GM23338 (cell line): Measurements from ENCODE around the gene IMPG1. TPM values are rescaled to one million over a fixed set of nuclear protein-coding genes. Genes with fewer than 3 reads are reported as not detected.

Experiments used
- ATAC-seq: fragments of 200-7000 bp; cut with Tn5 transposase; 3 replicates; pipeline ENCODE4 v1.9.1; 2020
- DNase-seq: peaks from one replicate; pipeline ENCODE4 v3.0.0-alpha.2; 2015; ENCODE audit warnings: low spot score
- H2AFZ ChIP-seq: fragments of 200-600 bp; sonication (generic); 2 replicates; pipeline ENCODE4 v1.8.0; 2016; ENCODE audit warnings: antibody characterized with exemption, mild to moderate bottlenecking, moderate library complexity
- H3F3A ChIP-seq: fragments of 200-600 bp; sonication (generic); replicated peaks from 2 replicates; pipeline ENCODE4 v1.8.0; 2017; ENCODE audit warnings: antibody characterized with exemption, mixed run types, low read depth
- H3K27ac ChIP-seq: fragments of 200-600 bp; sonication (generic); 2 replicates; pipeline ENCODE4 v1.6.1; 2016; ENCODE audit warnings: low read depth
- H3K27me3 ChIP-seq: fragments of 200-600 bp; sonication (generic); 2 replicates; pipeline ENCODE4 v1.8.0; 2016; ENCODE audit warnings: mild to moderate bottlenecking, mixed run types, moderate library complexity; ENCODE audit not compliant: insufficient read depth
- H3K36me3 ChIP-seq: fragments of 200-600 bp; sonication (generic); 2 replicates; pipeline ENCODE4 v1.8.0; 2016; ENCODE audit warnings: mild to moderate bottlenecking; ENCODE audit not compliant: insufficient read depth
- H3K4me1 ChIP-seq: fragments of 200-600 bp; sonication (generic); 2 replicates; pipeline ENCODE4 v1.8.0; 2016; ENCODE audit warnings: mild to moderate bottlenecking, moderate library complexity; ENCODE audit not compliant: insufficient read depth
- H3K4me2 ChIP-seq: fragments of 200-600 bp; sonication (generic); 2 replicates; pipeline ENCODE4 v1.7.1; 2017; ENCODE audit warnings: mixed run types
- H3K4me3 ChIP-seq: fragments of 200-600 bp; sonication (generic); 2 replicates; pipeline ENCODE4 v1.6.1; 2016; ENCODE audit warnings: mixed run types
- H3K79me2 ChIP-seq: fragments of 200-600 bp; sonication (generic); replicated peaks from 2 replicates; pipeline ENCODE4 v1.8.0; 2017; ENCODE audit warnings: mild to moderate bottlenecking; ENCODE audit not compliant: insufficient read depth
- H3K9me2 ChIP-seq: fragments of 200-600 bp; sonication (generic); 2 replicates; pipeline ENCODE4 v1.8.0; 2017; ENCODE audit not compliant: insufficient read depth
- H4K20me1 ChIP-seq: fragments of 200-600 bp; sonication (generic); replicated peaks from 2 replicates; pipeline ENCODE4 v1.8.0; 2017; ENCODE audit warnings: mild to moderate bottlenecking; ENCODE audit not compliant: insufficient read depth
- H3K27ac Mint-ChIP-seq: 2 replicates; pipeline ENCODE4 v1.8.0; 2020; ENCODE audit warnings: inconsistent platforms, mild to moderate bottlenecking, moderate library complexity, mixed read lengths
- H3K27me3 Mint-ChIP-seq: 3 replicates; pipeline ENCODE4 v1.8.0; 2022; ENCODE audit warnings: low read depth, mild to moderate bottlenecking, moderate library complexity, mixed read lengths, inconsistent platforms; ENCODE audit not compliant: insufficient read depth, poor library complexity
- H3K36me3 Mint-ChIP-seq: 3 replicates; pipeline ENCODE4 v1.8.0; 2021; ENCODE audit warnings: low read depth, mild to moderate bottlenecking, inconsistent platforms, moderate library complexity, mixed read lengths
- H3K4me1 Mint-ChIP-seq: 3 replicates; pipeline ENCODE4 v1.8.0; 2020; ENCODE audit warnings: mild to moderate bottlenecking, inconsistent platforms, mixed read lengths
- H3K4me3 Mint-ChIP-seq: 3 replicates; pipeline ENCODE4 v1.8.0; 2021; ENCODE audit warnings: moderate library complexity, mild to moderate bottlenecking, inconsistent platforms, mixed read lengths
- H3K9me3 Mint-ChIP-seq: 3 replicates; pipeline ENCODE4 v1.8.0; 2020; ENCODE audit warnings: moderate library complexity, mild to moderate bottlenecking, inconsistent platforms, mixed read lengths
- CREB1 ChIP-seq: fragments of 250-450 bp; sonication (Bioruptor Pico); IDR thresholded peaks from 2 replicates; pipeline ENCODE4 v1.5.0; 2020; ENCODE audit warnings: low read depth, mild to moderate bottlenecking, moderate library complexity
- ETS1 ChIP-seq: IDR thresholded peaks from 2 replicates; pipeline ENCODE4 v1.6.1; 2016; ENCODE audit warnings: antibody characterized with exemption
- EZH2 ChIP-seq: fragments of 200-600 bp; sonication (generic); IDR thresholded peaks from one replicate; pipeline ENCODE4 v1.8.0; 2017; ENCODE audit warnings: antibody characterized with exemption, mild to moderate bottlenecking, low read depth; ENCODE audit not compliant: unreplicated experiment
- EZH2phosphoT487 ChIP-seq: fragments of 200-600 bp; sonication (generic); IDR thresholded peaks from one replicate; pipeline ENCODE4 v1.8.1; 2018; ENCODE audit warnings: antibody characterized with exemption; ENCODE audit not compliant: unreplicated experiment
- NANOG ChIP-seq: IDR thresholded peaks from 2 replicates; pipeline ENCODE4 v1.6.1; 2016; ENCODE audit warnings: antibody characterized with exemption, borderline replicate concordance
- POLR2AphosphoS5 ChIP-seq: IDR thresholded peaks from 2 replicates; pipeline ENCODE4 v1.6.1; 2016; ENCODE audit warnings: antibody characterized with exemption, low read depth
- ZNF114 ChIP-seq: fragments of 250-450 bp; sonication (Bioruptor Pico); IDR thresholded peaks from 2 replicates; pipeline ENCODE4 v1.5.0; 2020; ENCODE audit warnings: mild to moderate bottlenecking, moderate library complexity
- ZNF331 ChIP-seq: fragments of 250-450 bp; sonication (Bioruptor Pico); IDR thresholded peaks from 2 replicates; pipeline ENCODE4 v1.5.0; 2020; ENCODE audit warnings: low read depth, mild to moderate bottlenecking, moderate library complexity
- polyA plus RNA-seq: library from polyadenylated mRNA; unstranded; fragments of >200 nt; fragmentation: Nextera tagmentation; extraction: Ambion mirVana; gene quantifications from 2 replicates; pipeline ENCODE4 v1.2.1, GENCODE V29; 2016
- total RNA-seq: library from RNA; depleted of rRNA; stranded (reverse); fragments of >200 nt; shearing (Covaris generic); gene quantifications from 2 replicates; pipeline ENCODE4 v1.2.3, GENCODE V29; 2014
- TF ChIP-seq, protein P1 (sequence below): IDR thresholded peaks from one replicate; pipeline ENCODE4 v1.6.1; 2018; ENCODE audit warnings: antibody characterized with exemption; ENCODE audit not compliant: unreplicated experiment
- TF ChIP-seq, protein P2 (sequence below), 2 experiments: fragments of 200-600 bp in 1 of 2; sonication (generic) in 1 of 2; conservative IDR thresholded peaks; 2 replicates each; pipeline versions ENCODE4 v1.5.1 to v1.6.1; 2016 to 2017; ENCODE audit warnings: antibody characterized with exemption in 2 of 2, low read depth in 2 of 2, mild to moderate bottlenecking in 2 of 2, moderate library complexity in 1 of 2

IMPG1 gene
- total and polyA plus RNA-seq, 2 experiments from 2014 or later: not detected

GRCh38 chr6:76035713-76036112 is 36.7 kb downstream of the IMPG1 start:
- no peak overlapping the region for H3K4me3 ChIP-seq
- H3F3A ChIP-seq: no peaks in the 10 kb centered on the region
- DNase-seq: no peak
- ATAC-seq: no peak
- H3K4me3 Mint-ChIP-seq: no peak overlapping the region
- peak overlapping the region; percentile 72; the same call in 1 of the 2 replicates for H2AFZ ChIP-seq
- no peak overlapping the region for H3K27ac ChIP-seq
- TF ChIP-seq, protein P1, sequence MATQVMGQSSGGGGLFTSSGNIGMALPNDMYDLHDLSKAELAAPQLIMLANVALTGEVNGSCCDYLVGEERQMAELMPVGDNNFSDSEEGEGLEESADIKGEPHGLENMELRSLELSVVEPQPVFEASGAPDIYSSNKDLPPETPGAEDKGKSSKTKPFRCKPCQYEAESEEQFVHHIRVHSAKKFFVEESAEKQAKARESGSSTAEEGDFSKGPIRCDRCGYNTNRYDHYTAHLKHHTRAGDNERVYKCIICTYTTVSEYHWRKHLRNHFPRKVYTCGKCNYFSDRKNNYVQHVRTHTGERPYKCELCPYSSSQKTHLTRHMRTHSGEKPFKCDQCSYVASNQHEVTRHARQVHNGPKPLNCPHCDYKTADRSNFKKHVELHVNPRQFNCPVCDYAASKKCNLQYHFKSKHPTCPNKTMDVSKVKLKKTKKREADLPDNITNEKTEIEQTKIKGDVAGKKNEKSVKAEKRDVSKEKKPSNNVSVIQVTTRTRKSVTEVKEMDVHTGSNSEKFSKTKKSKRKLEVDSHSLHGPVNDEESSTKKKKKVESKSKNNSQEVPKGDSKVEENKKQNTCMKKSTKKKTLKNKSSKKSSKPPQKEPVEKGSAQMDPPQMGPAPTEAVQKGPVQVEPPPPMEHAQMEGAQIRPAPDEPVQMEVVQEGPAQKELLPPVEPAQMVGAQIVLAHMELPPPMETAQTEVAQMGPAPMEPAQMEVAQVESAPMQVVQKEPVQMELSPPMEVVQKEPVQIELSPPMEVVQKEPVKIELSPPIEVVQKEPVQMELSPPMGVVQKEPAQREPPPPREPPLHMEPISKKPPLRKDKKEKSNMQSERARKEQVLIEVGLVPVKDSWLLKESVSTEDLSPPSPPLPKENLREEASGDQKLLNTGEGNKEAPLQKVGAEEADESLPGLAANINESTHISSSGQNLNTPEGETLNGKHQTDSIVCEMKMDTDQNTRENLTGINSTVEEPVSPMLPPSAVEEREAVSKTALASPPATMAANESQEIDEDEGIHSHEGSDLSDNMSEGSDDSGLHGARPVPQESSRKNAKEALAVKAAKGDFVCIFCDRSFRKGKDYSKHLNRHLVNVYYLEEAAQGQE: no peak
- no peaks in the 10 kb centered on the region for H3K27me3 ChIP-seq
- H3K27ac Mint-ChIP-seq: no peak overlapping the region
- H3K4me2 ChIP-seq: no peak overlapping the region
- no peaks in the 10 kb centered on the region for H3K79me2 ChIP-seq
- peaks cover 5% of the 10 kb centered on the region for H3K4me1 ChIP-seq
- no peaks in the 10 kb centered on the region for H3K36me3 Mint-ChIP-seq
- H3K9me2 ChIP-seq: no peaks in the 10 kb centered on the region
- peaks cover 4% of the 10 kb centered on the region; the same call in 2 of the 3 replicates for H3K4me1 Mint-ChIP-seq
- no peaks in the 10 kb centered on the region for H3K9me3 Mint-ChIP-seq
- H3K36me3 ChIP-seq: no peaks in the 10 kb centered on the region
- H3K27me3 Mint-ChIP-seq: no peaks in the 10 kb centered on the region
- H4K20me1 ChIP-seq: no peaks in the 10 kb centered on the region

- no peaks in the 10 kb centered on the region for H3K9me2 ChIP-seq
- Mint-ChIP-seq H3K4me1 (peaks cover 1% of the 10 kb centered on the region; the same call in 1 of the 3 replicates), H3K4me3 (no peak overlapping the region), H3K9me3 (peaks cover 64% of the 10 kb centered on the region), H3K36me3 (peaks cover 36% of the 10 kb centered on the region), H3K27me3 (peaks cover 2% of the 10 kb centered on the region), H3K27ac (no peak overlapping the region)
- H3K4me3 ChIP-seq: no peak overlapping the region
- no peaks in the 10 kb centered on the region for H3K27me3 ChIP-seq
- H3K79me2 ChIP-seq: no peaks in the 10 kb centered on the region
- no peak overlapping the region for H2AFZ ChIP-seq
- H3K27ac ChIP-seq: no peak overlapping the region
- peaks cover 14% of the 10 kb centered on the region for H3K36me3 ChIP-seq
- H3F3A ChIP-seq: no peaks in the 10 kb centered on the region
- no peak overlapping the region for H3K4me2 ChIP-seq
- DNase-seq: peak; percentile 53
- no peaks in the 10 kb centered on the region for H3K4me1 ChIP-seq
- H4K20me1 ChIP-seq: no peaks in the 10 kb centered on the region
- no peak for ATAC-seq
- TF ChIP-seq ETS1 (no peak), EZH2 (no peak), ZNF331 (CRISPR knock-in tag) (no peak), NANOG (no peak), POLR2AphosphoS5 (no peak), CREB1 (CRISPR knock-in tag) (no peak), ZNF114 (no peak), EZH2phosphoT487 (no peak)
- TF ChIP-seq, protein P2, sequence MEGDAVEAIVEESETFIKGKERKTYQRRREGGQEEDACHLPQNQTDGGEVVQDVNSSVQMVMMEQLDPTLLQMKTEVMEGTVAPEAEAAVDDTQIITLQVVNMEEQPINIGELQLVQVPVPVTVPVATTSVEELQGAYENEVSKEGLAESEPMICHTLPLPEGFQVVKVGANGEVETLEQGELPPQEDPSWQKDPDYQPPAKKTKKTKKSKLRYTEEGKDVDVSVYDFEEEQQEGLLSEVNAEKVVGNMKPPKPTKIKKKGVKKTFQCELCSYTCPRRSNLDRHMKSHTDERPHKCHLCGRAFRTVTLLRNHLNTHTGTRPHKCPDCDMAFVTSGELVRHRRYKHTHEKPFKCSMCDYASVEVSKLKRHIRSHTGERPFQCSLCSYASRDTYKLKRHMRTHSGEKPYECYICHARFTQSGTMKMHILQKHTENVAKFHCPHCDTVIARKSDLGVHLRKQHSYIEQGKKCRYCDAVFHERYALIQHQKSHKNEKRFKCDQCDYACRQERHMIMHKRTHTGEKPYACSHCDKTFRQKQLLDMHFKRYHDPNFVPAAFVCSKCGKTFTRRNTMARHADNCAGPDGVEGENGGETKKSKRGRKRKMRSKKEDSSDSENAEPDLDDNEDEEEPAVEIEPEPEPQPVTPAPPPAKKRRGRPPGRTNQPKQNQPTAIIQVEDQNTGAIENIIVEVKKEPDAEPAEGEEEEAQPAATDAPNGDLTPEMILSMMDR (conservative IDR thresholded peaks at IDR 0.05; ENCODE audit: low read depth in 2 of 2): no peak
- TF ChIP-seq, protein P1: no peak
Measured at GRCh38 chr6:76026101-76026500, 46.4 kb downstream of the IMPG1 start.
